Measurements from ENCODE around the gene TBC1D2. TPM values are rescaled to one million over a fixed set of nuclear protein-coding genes. Genes with fewer than 3 reads are reported as not detected.
"Not testable (repeated sequence)": the region's sequence is repeated elsewhere in the genome, so short reads cannot be mapped to it uniquely, and the experiment has no call there.

Gene TBC1D2
- total and polyA plus RNA-seq, 2 of the 4 experiments (the other 2 are of a cell fraction): 36.9 to 62.7 TPM

GRCh38 chr9:98284754-98285153 lies 29.3 kb upstream of the TBC1D2 start:
- Histone ChIP-seq H3K4me1 (ENCODE audit: control insufficient read depth, insufficient read depth, low read length) (no peaks in the 10 kb centered on the region), H3K9ac (ENCODE audit: low read depth, low read length) (no peak overlapping the region), H4K91ac (ENCODE audit: insufficient read depth, low read depth, low read length) (no peak overlapping the region), H4K20me1 (ENCODE audit: insufficient read depth, low read length) (no peaks in the 10 kb centered on the region), H2BK120ac (ENCODE audit: low read depth, low read length) (no peak overlapping the region), H3K14ac (replicated peaks; ENCODE audit: low read depth, low read length) (no peak overlapping the region), H3K23ac (ENCODE audit: low read depth, low read length) (no peak overlapping the region), H3K9me1 (ENCODE audit: insufficient read depth, low read length) (0 out of 2 replicates have a peak, but pooled peaks cover 2% of the 10 kb centered on the region), H2BK20ac (ENCODE audit: low read depth, low read length) (no peak overlapping the region), H3K4me3 (ENCODE audit: insufficient read depth, low read depth, low read length) (no peak overlapping the region), H2AK9ac (replicated peaks; ENCODE audit: low read depth, low read length, poor library complexity) (no peak overlapping the region), H4K5ac (ENCODE audit: low read depth, low read length) (no peak overlapping the region), H3K27ac (ENCODE audit: insufficient read depth, low read length) (no peak overlapping the region), H3K9me3 (ENCODE audit: control insufficient read depth, insufficient read depth, low read length) (no peaks in the 10 kb centered on the region), H3K27me3 (ENCODE audit: control insufficient read depth, insufficient read depth, low read length) (peaks cover 13% of the 10 kb centered on the region), H4K8ac (ENCODE audit: low read depth in 2 of 2, low read length in 2 of 2) (no peak overlapping the region), H3K4me2 (ENCODE audit: low read depth, low read length) (no peak overlapping the region), H2BK5ac (ENCODE audit: low read depth, low read length, poor library complexity, severe bottlenecking) (no peak overlapping the region), H2BK15ac (ENCODE audit: low read depth, low read length) (no peak overlapping the region), H3K4ac (ENCODE audit: low read depth, low read length) (no peak overlapping the region), H3K79me1 (ENCODE audit: low read depth in 1 of 2, low read length in 2 of 2) (no peaks in the 10 kb centered on the region), H3K56ac (ENCODE audit: extremely low read depth, insufficient read depth, low read length) (no peak overlapping the region), H3K36me3 (ENCODE audit: control insufficient read depth, insufficient read depth, low read length) (peaks cover 2% of the 10 kb centered on the region), H3K18ac (ENCODE audit: low read depth, low read length) (no peak overlapping the region), H2AK5ac (ENCODE audit: low read depth, low read length) (no peak overlapping the region), H2AFZ (replicated peaks; ENCODE audit: low read length, poor library complexity) (no peak overlapping the region)
- no peak for DNase-seq
- POLR2A ChIA-PET (ENCODE audit: unreplicated experiment): no interaction called here
- WGBS, 2 experiments (ENCODE audit: extremely low coverage in 2 of 2, insufficient read length in 1 of 2): 80% methylated on average over 1 of the region's 3 CpGs; no CpG with 5 or more reads in 1 of the 2 experiments
- BruUV-seq (replicated peaks): no TSS peak
- no peak for TF ChIP-seq RCOR1 (IDR thresholded peaks at IDR 0.05; ENCODE audit: insufficient replicate concordance, low read length)
- no peak for TF ChIP-seq NFE2L2 (IDR thresholded peaks at IDR 0.05; ENCODE audit: low read depth, low read length)
- TF ChIP-seq RFX5 (IDR thresholded peaks at IDR 0.05; ENCODE audit: low read depth, low read length): no peak
- TF ChIP-seq SMC3 (IDR thresholded peaks at IDR 0.05; ENCODE audit: low read depth, low read length): no peak
- no peak for TF ChIP-seq USF2 (IDR thresholded peaks at IDR 0.05; ENCODE audit: low read depth, low read length)
- intact Hi-C loops (cut with micrococcal nuclease): no loop called here
- no peak for ATAC-seq (ENCODE audit: low read depth)
- CTCF ChIA-PET: interaction anchor here (0.6 kb wide), 1 partner anchor 26 kb away, joined by 4 read pairs; no protein-coding TSS in a partner anchor
- in situ Hi-C loops (cut with MboI; ENCODE audit: low sequenced_read_pairs): no loop called here
- dilution Hi-C loops (cut with HindIII; ENCODE audit: low sequenced_read_pairs, unreplicated experiment): no loop called here

GRCh38 chr9:98283143-98283542 lies 27.7 kb upstream of the TBC1D2 start:
- ATAC-seq (ENCODE audit: low read depth); H3K9me3 ChIP-seq (ENCODE audit: control insufficient read depth, insufficient read depth, low read length); POLR2A ChIA-PET (ENCODE audit: unreplicated experiment): not testable (repeated sequence)

More at GRCh38 chr9:98283143-98283542, 27.7 kb upstream of the TBC1D2 start:
- H3K27me3 ChIP-seq (ENCODE audit: control insufficient read depth, insufficient read depth, low read length): peaks cover 27% of the 10 kb centered on the region
- H2AFZ ChIP-seq (replicated peaks; ENCODE audit: low read length, poor library complexity); H2BK5ac ChIP-seq (ENCODE audit: low read depth, low read length, poor library complexity, severe bottlenecking); H3K27ac ChIP-seq (ENCODE audit: insufficient read depth, low read length); H2BK120ac ChIP-seq (ENCODE audit: low read depth, low read length); H3K56ac ChIP-seq (ENCODE audit: extremely low read depth, insufficient read depth, low read length); H3K9me1 ChIP-seq (ENCODE audit: insufficient read depth, low read length); H4K5ac ChIP-seq (ENCODE audit: low read depth, low read length); H2BK15ac ChIP-seq (ENCODE audit: low read depth, low read length); H3K9ac ChIP-seq (ENCODE audit: low read depth, low read length); H3K18ac ChIP-seq (ENCODE audit: low read depth, low read length); H3K79me1 ChIP-seq (ENCODE audit: low read depth in 1 of 2, low read length in 2 of 2); H4K8ac ChIP-seq (ENCODE audit: low read depth in 2 of 2, low read length in 2 of 2); H2BK20ac ChIP-seq (ENCODE audit: low read depth, low read length); DNase-seq; H4K91ac ChIP-seq (ENCODE audit: insufficient read depth, low read depth, low read length); H4K20me1 ChIP-seq (ENCODE audit: insufficient read depth, low read length); H2AK5ac ChIP-seq (ENCODE audit: low read depth, low read length); in situ Hi-C loops (cut with MboI; ENCODE audit: low sequenced_read_pairs); H3K36me3 ChIP-seq (ENCODE audit: control insufficient read depth, insufficient read depth, low read length); BruUV-seq (replicated peaks); H3K4me2 ChIP-seq (ENCODE audit: low read depth, low read length); H2AK9ac ChIP-seq (replicated peaks; ENCODE audit: low read depth, low read length, poor library complexity); intact Hi-C loops (cut with micrococcal nuclease); H3K4ac ChIP-seq (ENCODE audit: low read depth, low read length); dilution Hi-C loops (cut with HindIII; ENCODE audit: low sequenced_read_pairs, unreplicated experiment); H3K14ac ChIP-seq (replicated peaks; ENCODE audit: low read depth, low read length); H3K23ac ChIP-seq (ENCODE audit: low read depth, low read length); H3K4me3 ChIP-seq (ENCODE audit: insufficient read depth, low read depth, low read length); H3K4me1 ChIP-seq (ENCODE audit: control insufficient read depth, insufficient read depth, low read length): not testable (repeated sequence)
- CTCF ChIA-PET: interaction anchor here (0.6 kb wide), 1 partner anchor 468 kb away, joined by 8 read pairs; no protein-coding TSS in a partner anchor
- 80% methylated on average over 1 of the region's 7 CpGs; no CpG with 5 or more reads in 1 of the 2 experiments for WGBS, 2 experiments (ENCODE audit: extremely low coverage in 2 of 2, insufficient read length in 1 of 2)

Data from IMR-90 (cell line).